ENCODE data around the gene GRM7. TPM values are rescaled to one million over a fixed set of nuclear protein-coding genes. Genes with fewer than 3 reads are reported as not detected.

The GRM7 gene
- polyA plus RNA-seq, 1 donor from 2014 or later = 23.8 TPM

DNA sequence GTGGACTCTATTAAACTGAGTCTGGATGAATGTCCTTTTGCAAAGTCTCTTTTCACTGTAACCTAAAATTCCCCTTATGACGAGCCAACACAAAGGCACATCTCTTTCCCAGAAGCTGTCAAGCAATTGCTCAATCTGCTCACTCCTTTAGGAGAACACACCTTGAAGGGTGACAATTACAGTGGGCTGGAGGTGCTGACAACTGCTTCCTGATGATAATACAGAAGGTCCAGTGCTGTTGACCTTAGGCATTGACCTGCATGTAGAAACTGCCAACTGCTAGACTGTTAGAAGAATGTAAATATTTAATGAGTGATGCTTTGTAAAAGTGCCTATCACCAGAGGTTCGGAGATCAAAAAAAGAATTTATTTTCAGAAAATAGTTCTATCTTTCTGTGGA is 757.7 kb downstream of the GRM7 start:
- no peaks in the 10 kb centered on the region for H3K9me2 ChIP-seq (ENCODE audit: insufficient read depth, low read length)
- peaks cover 3% of the 10 kb centered on the region for H3F3A ChIP-seq (ENCODE audit: insufficient read depth, low read length, poor library complexity, severe bottlenecking)
- H3K27ac ChIP-seq (ENCODE audit: low read length) = no peak overlapping the region
- no peak overlapping the region for H2AFZ ChIP-seq (ENCODE audit: low read depth, low read length)
- H3K36me3 ChIP-seq (ENCODE audit: insufficient read depth, low read length) = no peaks in the 10 kb centered on the region
- no peak overlapping the region for H3K9ac ChIP-seq (ENCODE audit: low read length)
- H3K9me3 ChIP-seq (ENCODE audit: low read length) = no peaks in the 10 kb centered on the region
- no peak for TF ChIP-seq POLR2AphosphoS5 (IDR thresholded peaks at IDR 0.05)
- TF ChIP-seq RAD21 (conservative IDR thresholded peaks at IDR 0.05) = no peak
- TF ChIP-seq, protein P1, sequence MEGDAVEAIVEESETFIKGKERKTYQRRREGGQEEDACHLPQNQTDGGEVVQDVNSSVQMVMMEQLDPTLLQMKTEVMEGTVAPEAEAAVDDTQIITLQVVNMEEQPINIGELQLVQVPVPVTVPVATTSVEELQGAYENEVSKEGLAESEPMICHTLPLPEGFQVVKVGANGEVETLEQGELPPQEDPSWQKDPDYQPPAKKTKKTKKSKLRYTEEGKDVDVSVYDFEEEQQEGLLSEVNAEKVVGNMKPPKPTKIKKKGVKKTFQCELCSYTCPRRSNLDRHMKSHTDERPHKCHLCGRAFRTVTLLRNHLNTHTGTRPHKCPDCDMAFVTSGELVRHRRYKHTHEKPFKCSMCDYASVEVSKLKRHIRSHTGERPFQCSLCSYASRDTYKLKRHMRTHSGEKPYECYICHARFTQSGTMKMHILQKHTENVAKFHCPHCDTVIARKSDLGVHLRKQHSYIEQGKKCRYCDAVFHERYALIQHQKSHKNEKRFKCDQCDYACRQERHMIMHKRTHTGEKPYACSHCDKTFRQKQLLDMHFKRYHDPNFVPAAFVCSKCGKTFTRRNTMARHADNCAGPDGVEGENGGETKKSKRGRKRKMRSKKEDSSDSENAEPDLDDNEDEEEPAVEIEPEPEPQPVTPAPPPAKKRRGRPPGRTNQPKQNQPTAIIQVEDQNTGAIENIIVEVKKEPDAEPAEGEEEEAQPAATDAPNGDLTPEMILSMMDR (IDR thresholded peaks at IDR 0.05; ENCODE audit: poor library complexity, severe bottlenecking) = no peak
- TF ChIP-seq SMC3 (conservative IDR thresholded peaks at IDR 0.05; ENCODE audit: poor library complexity) = no peak
- no peak for TF ChIP-seq TAF1 (IDR thresholded peaks at IDR 0.05; ENCODE audit: low read depth)
- no peak for TF ChIP-seq MXI1 (conservative IDR thresholded peaks at IDR 0.05; ENCODE audit: poor library complexity, severe bottlenecking)
- TF ChIP-seq, protein P2, sequence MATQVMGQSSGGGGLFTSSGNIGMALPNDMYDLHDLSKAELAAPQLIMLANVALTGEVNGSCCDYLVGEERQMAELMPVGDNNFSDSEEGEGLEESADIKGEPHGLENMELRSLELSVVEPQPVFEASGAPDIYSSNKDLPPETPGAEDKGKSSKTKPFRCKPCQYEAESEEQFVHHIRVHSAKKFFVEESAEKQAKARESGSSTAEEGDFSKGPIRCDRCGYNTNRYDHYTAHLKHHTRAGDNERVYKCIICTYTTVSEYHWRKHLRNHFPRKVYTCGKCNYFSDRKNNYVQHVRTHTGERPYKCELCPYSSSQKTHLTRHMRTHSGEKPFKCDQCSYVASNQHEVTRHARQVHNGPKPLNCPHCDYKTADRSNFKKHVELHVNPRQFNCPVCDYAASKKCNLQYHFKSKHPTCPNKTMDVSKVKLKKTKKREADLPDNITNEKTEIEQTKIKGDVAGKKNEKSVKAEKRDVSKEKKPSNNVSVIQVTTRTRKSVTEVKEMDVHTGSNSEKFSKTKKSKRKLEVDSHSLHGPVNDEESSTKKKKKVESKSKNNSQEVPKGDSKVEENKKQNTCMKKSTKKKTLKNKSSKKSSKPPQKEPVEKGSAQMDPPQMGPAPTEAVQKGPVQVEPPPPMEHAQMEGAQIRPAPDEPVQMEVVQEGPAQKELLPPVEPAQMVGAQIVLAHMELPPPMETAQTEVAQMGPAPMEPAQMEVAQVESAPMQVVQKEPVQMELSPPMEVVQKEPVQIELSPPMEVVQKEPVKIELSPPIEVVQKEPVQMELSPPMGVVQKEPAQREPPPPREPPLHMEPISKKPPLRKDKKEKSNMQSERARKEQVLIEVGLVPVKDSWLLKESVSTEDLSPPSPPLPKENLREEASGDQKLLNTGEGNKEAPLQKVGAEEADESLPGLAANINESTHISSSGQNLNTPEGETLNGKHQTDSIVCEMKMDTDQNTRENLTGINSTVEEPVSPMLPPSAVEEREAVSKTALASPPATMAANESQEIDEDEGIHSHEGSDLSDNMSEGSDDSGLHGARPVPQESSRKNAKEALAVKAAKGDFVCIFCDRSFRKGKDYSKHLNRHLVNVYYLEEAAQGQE (IDR thresholded peaks at IDR 0.05; ENCODE audit: borderline replicate concordance) = no peak
- TF ChIP-seq EP300 (conservative IDR thresholded peaks at IDR 0.05; ENCODE audit: poor library complexity, severe bottlenecking) = no peak
- no peak for TF ChIP-seq EZH2 (IDR thresholded peaks at IDR 0.05; ENCODE audit: borderline replicate concordance, insufficient read depth, low read length, poor library complexity, severe bottlenecking)
- no peaks in the 10 kb centered on the region for H3K79me2 ChIP-seq (replicated peaks; ENCODE audit: insufficient read depth, low read length)
- H4K20me1 ChIP-seq (ENCODE audit: insufficient read depth) = no peaks in the 10 kb centered on the region
- H3K4me3 ChIP-seq (ENCODE audit: low read length) = no peak overlapping the region
- no peaks in the 10 kb centered on the region for H3K27me3 ChIP-seq (ENCODE audit: insufficient read depth, low read depth, low read length)
- H3K4me2 ChIP-seq (ENCODE audit: low read length) = no peak overlapping the region

DNA sequence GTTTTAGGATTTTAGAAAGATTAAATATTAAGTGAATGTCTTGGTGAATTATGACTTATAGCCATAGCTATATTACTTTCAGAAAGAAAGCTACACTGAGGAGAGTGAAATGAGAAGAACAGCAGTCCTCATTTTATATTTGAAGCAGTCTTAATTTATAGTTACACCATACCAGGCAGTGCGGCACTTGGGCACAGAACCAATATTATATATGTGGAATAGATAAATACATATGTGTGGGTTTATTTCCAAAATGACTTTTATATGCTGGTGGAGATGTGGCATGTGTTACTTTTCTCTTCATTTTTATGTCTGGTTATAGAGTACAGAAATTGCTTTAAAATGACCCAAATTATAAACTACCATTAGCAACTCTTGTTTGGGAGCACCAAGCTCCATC is 759.5 kb downstream of the GRM7 start:
- no peaks in the 10 kb centered on the region for H3K79me2 ChIP-seq (replicated peaks; ENCODE audit: insufficient read depth, low read length)
- H4K20me1 ChIP-seq (ENCODE audit: insufficient read depth) = no peaks in the 10 kb centered on the region
- H3K4me3 ChIP-seq (ENCODE audit: low read length) = no peak overlapping the region
- H3F3A ChIP-seq (ENCODE audit: insufficient read depth, low read length, poor library complexity, severe bottlenecking) = peaks cover 3% of the 10 kb centered on the region
- no peaks in the 10 kb centered on the region for H3K27me3 ChIP-seq (ENCODE audit: insufficient read depth, low read depth, low read length)
- H3K4me2 ChIP-seq (ENCODE audit: low read length) = no peak overlapping the region
- no peaks in the 10 kb centered on the region for H3K36me3 ChIP-seq (ENCODE audit: insufficient read depth, low read length)
- no peak overlapping the region for H2AFZ ChIP-seq (ENCODE audit: low read depth, low read length)
- no peak overlapping the region for H3K9ac ChIP-seq (ENCODE audit: low read length)
- TF ChIP-seq, protein P1 (IDR thresholded peaks at IDR 0.05; ENCODE audit: poor library complexity, severe bottlenecking) = no peak
- no peak for TF ChIP-seq EP300 (conservative IDR thresholded peaks at IDR 0.05; ENCODE audit: poor library complexity, severe bottlenecking)
- TF ChIP-seq, protein P2 (IDR thresholded peaks at IDR 0.05; ENCODE audit: borderline replicate concordance) = no peak
- no peak for TF ChIP-seq EZH2 (IDR thresholded peaks at IDR 0.05; ENCODE audit: borderline replicate concordance, insufficient read depth, low read length, poor library complexity, severe bottlenecking)
- no peak for TF ChIP-seq RAD21 (conservative IDR thresholded peaks at IDR 0.05)
- H3K9me3 ChIP-seq (ENCODE audit: low read length) = no peaks in the 10 kb centered on the region
- no peak overlapping the region for H3K27ac ChIP-seq (ENCODE audit: low read length)
- no peaks in the 10 kb centered on the region for H3K9me2 ChIP-seq (ENCODE audit: insufficient read depth, low read length)
